Stimulated activated CD8-positive, alpha-beta memory T cell treated with anti-CD3 and anti-CD28 coated beads, Interleukin-15, amount 100 ng/mL, for 4 hours (primary cell): ENCODE results near the gene ITGA2.
A peak's percentile ranks its signal among the peaks of the same experiment; 100 is the strongest.

ENCODE experiments used
- DNase-seq, 2 donors: peaks; one replicate each; pipeline ENCODE4 v3.0.0-alpha.2; 2020; ENCODE audit warnings: low read depth in 2 of 2

ITGA2 gene

GRCh38 chr5:53055365-53055764 lies 66.2 kb downstream of the ITGA2 start:
- DNase-seq: no peak

DNA sequence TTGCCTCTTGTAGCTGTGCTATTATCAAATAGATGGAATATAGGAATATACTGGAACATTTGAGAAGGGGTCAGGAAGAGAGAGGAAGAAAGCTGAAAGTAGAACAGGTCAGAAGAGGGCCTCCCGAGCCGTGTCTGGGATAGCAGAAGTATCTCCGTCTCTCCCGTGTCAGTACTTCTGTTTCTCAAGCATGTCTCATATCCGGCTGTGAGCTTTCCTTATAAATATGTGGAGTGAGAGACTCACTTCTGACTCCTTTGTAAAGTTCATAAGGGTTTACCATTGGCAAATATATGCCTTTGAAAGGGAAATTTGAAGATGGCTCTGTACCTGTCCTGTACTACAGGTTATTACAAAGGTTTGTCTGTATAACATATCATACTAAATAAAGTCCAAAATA lies 70.1 kb downstream of the ITGA2 start:
- DNase-seq: no peak

DNA sequence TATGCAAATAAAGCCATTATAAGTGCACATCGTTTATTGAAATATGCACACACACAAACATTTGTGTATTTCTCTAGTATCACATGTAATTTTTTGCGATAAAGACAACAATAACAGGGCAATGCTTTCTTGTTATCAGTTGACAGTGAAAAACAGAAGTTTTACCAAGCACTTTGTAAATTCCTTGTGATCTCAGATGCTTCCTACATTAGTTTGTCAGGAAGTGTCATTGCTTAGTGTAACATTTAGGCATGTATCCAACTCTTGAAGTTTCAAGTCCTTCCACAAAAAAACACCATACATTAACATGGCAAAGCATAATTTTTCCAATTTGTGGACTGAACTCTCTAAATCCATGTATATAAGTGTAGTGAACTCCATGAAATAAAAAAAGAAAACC lies 74.0 kb downstream of the ITGA2 start:
- no peak for DNase-seq

DNA sequence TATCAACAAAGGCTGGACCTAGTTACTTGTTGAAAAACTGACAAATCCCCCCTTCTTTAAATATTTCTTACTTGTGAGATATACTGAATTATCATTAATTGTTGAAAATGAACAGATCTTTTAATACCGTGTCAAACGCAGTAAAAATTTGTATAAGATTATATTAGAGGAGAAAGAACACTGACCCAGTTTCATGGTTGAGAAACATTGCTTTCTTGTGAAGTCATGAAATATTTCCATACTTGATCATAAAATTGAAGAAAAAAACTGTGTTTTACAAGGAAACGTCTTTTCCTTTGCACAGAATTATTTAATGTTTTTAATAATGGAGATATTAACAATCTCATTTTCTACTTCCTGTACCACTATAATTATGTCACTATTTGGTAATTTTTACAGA lies 74.6 kb downstream of the ITGA2 start:
- DNase-seq: no peak

DNA sequence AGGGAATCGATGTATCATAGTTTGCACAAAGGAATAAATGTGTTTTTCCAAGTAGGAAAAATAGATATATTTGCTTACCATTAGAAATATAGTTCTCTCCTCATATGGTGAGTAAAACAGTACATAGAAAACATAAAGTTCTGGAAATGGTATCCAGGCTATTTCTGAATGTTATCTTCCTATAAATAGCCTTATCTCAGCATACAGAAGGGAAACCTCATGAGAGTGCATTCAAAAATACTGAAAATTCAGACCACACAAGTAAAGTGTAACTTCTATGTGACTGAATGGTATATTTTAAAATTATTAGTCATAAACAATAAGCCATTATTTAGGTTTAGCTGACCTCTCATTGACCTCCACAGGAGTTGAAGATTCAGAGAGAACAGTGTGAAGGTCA lies 76.9 kb downstream of the ITGA2 start:
- DNase-seq: no peak

- DNase-seq: no peak
These were observed 78.5 kb downstream of the ITGA2 start for GRCh38 chr5:53067641-53068040.

DNA sequence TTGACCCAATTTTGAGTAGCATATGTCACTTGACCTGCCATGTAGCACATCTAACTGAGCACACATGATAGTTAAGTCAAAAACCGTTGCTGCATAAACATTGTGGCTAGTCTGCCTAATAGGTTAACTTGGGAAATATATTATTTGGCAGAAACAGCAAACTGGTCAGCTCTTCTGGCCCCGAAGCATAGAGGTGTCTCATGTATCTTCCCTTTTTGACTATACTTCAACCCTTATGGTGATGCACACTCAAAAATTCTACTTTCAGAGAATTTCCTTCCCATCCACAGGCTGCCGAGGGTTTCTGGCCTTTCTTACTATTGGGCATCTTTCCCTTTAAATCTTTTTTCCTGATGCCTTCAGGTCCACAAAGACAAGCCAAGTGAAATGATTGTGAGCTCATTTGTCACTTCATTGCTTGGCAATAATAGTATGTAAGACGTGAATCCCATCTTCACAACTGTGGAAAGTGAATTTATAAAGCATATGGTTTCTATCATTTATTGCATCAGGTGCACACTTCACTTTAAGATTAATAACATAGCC lies 79.2 kb downstream of the ITGA2 start:
- no peak for DNase-seq

- DNase-seq: peak in 1 of 2 donors; percentile 27
These were observed 80.5 kb downstream of the ITGA2 start for GRCh38 chr5:53069626-53070025.

DNA sequence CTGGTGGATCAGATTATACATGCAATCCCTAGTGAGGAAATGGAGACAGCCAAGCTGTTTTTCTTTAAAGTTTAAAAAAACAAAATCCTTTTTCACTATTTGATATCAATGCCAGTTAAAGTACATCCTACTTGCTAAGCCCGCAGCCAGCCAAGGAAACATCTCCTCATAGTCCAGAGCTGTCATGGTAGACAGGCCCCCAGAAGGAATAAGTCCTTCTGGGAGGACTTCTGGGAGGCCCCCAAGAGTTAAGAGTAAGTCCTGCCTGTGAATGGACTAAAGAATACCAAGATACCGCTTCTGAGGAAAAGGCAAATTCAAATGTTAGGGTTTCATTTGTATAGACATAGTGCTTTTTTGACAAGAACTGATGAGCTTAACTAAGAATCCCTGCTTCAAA lies 82.1 kb downstream of the ITGA2 start:
- no peak for DNase-seq

DNA sequence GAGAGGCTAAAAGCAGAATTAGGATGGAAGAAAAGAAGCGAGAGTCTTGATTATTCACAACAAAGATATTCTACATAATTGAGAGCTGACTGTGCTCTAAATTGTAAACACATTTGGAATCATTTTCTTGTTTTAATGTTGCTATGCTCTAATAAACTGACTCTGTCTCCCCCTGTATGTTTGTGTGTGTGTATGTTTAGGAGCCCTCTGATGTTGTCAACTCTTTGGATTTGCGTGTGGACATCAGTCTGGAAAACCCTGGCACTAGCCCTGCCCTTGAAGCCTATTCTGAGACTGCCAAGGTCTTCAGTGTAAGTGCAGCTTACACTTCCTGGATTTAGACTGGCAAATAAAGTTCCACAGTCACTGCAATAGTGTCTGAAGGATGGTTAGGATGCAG lies 82.6 kb downstream of the ITGA2 start:
- DNase-seq: no peak

DNA sequence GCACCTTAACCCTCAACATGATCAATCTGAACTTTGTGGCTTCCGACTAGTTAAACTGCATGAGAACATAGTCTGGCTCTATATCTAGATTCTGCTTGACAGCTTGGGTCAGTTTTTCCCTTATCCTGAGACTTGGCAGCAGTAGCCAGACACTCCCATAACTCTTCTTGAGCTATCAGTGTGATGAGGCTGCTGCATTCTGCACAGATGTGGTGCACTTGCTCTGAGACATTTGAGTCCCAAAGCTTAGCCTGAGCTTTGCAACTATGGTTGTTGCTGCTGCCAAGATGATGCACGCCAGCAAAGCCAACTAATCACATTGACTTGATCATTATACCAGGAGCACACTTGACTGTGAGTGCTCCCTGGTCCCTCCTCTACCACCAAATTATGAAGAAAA lies 84.2 kb downstream of the ITGA2 start:
- no peak for DNase-seq

- DNase-seq: no peak
These were observed 86.9 kb downstream of the ITGA2 start for GRCh38 chr5:53076014-53076583.

GRCh38 chr5:53080271-53080670 lies 91.1 kb downstream of the ITGA2 start:
- no peak for DNase-seq

DNA sequence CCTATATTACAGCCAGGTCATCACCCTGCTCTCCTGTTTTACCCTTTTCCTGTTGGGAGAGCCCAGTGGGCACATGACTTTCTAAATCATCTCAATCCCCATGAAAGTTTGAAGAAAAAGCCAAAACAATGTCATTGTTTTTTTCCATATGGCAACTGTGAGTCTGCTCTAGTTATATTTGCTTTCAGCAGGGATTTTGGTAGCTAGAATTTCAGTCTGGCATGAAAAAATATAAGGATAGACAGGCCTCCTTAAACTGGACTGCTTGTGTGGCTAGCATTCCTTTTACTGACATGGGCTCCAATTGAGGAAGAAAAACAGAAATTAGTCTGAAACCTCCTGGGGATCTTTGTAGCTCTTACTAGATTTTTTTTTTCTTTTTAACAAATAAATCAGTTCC lies 94.8 kb downstream of the ITGA2 start:
- DNase-seq: no peak

GRCh38 chr5:53084546-53085255 lies 95.5 kb downstream of the ITGA2 start:
- no peak for DNase-seq

- no peak for DNase-seq
These were observed 98.0 kb downstream of the ITGA2 start for GRCh38 chr5:53087171-53087570.

GRCh38 chr5:53087621-53088121 lies 98.5 kb downstream of the ITGA2 start:
- no peak for DNase-seq

DNA sequence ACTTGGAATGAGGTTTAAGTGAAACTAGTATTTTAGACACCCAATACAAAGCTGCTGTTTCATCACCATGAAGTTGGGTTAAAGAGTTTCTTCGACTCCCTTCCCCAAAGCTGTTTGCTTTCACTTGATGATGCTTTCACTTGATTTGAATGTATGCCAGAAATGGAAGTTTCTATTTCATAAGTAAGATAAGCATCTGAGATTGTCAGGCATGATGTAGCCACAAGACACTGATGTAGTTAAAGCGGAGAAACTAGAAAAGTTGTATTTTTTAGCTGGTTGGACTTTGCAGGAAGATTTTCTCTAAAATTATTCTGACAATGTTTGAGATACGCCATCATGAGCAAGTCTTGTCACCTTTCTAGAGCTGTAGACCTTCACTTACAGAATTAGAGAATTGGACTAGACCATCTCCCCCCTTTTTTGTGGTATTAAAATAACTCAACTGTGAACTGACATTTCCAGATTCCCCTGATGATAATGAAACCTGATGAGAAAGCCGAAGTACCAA lies 100.4 kb downstream of the ITGA2 start:
- DNase-seq: no peak

DNA sequence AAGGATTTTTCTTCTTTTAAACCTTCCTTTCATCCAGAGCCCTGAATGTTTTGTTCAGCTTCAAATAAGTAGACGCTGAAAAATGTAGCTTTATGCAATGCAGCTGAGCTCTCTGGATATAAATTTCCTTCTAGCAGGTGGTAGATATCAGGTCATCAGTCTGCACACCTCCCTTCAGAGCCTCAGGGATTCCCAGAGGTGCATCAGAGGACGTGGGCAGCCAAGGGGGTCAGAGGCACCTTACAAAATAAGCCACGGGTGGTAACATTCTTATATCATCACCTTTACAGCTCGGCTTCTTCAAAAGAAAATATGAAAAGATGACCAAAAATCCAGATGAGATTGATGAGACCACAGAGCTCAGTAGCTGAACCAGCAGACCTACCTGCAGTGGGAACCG lies 101.1 kb downstream of the ITGA2 start:
- no peak for DNase-seq

- no peak for DNase-seq
These were observed 102.1 kb downstream of the ITGA2 start for GRCh38 chr5:53091289-53091688.

- DNase-seq: no peak
These were observed 103.1 kb downstream of the ITGA2 start for GRCh38 chr5:53092242-53092641.

- DNase-seq: no peak
These were observed 106.1 kb downstream of the ITGA2 start for GRCh38 chr5:53095217-53095616.

GRCh38 chr5:53095931-53096525 lies 106.9 kb downstream of the ITGA2 start:
- peak in 1 of 2 donors; percentile 45 for DNase-seq
